Upper lobe of right lung (tissue), 1 donor: Measurements from ENCODE around the gene GHRH. TPM values are rescaled to one million over a fixed set of nuclear protein-coding genes. Genes with fewer than 3 reads are reported as not detected.
A peak's percentile ranks its signal among the peaks of the same experiment; 100 is the strongest.

Experiments
- ATAC-seq: fragments of 200-7000 bp; cut with Tn5 transposase; one replicate; pipeline ENCODE4 v1.9.1; 2020; ENCODE audit warnings: mild to moderate bottlenecking, moderate library complexity
- DNase-seq: peaks from one replicate; pipeline ENCODE4 v3.0.0-alpha.2; 2020
- H3K27ac ChIP-seq: fragments of 200-600 bp; one replicate; pipeline ENCODE4 v1.8.0; 2022
- H3K27me3 ChIP-seq: fragments of 200-600 bp; one replicate; pipeline ENCODE4 v1.8.0; 2022; ENCODE audit warnings: mild to moderate bottlenecking
- H3K36me3 ChIP-seq: fragments of 200-600 bp; one replicate; pipeline ENCODE4 v1.8.0; 2022
- H3K4me1 ChIP-seq: fragments of 200-600 bp; one replicate; pipeline ENCODE4 v1.8.0; 2022
- H3K4me3 ChIP-seq: fragments of 200-600 bp; one replicate; pipeline ENCODE4 v1.8.0; 2022; ENCODE audit warnings: mild to moderate bottlenecking
- H3K9me3 ChIP-seq: fragments of 200-600 bp; one replicate; pipeline ENCODE4 v1.8.0; 2022
- intact Hi-C: fragments of 100-400 bp; cut with DNase I; formaldehyde crosslinking; loops from one replicate; pipeline ENCODE4 v1.11.0; 2022
- total RNA-seq: library from RNA; stranded (reverse); fragmentation: NEBNext Ultra II Directional; extraction: Animal tissue kit (Norgen Biotek cat#: 25700); gene quantifications from one replicate; pipeline ENCODE4 v1.2.1, GENCODE V29; 2021
- TF ChIP-seq, protein P1 (sequence below): fragments of 200-600 bp; IDR thresholded peaks from one replicate; pipeline ENCODE4 v1.8.0; 2022; ENCODE audit warnings: antibody characterized with exemption
- donor health status: DM: no; HTN: yes; CAD: no; lungs with severe emphysema.

The GHRH gene
- total RNA-seq, 1 donor from 2014 or later, result not detected

DNA sequence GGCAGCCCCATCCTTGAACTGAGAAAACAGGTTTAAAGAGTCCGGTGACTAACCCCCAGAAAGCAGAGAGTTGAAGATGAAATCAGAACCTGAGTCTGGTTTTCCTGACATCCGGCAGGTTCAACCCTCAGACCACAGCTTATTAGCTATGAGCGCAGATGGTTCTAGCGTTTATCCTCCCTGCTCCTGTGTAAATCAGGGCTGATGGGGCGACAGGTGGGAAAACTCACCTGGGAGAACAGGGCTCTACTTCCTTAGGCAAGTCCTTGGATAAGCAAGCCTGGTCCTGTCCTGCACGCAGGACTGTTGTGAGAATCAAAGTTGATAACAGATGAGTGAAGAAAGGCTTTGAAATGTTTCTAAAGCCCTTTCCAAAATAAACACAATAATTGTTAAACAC lies 31.4 kb downstream of the GHRH start:
- H3K36me3 ChIP-seq, result peaks cover 100% of the 10 kb centered on the region
- ATAC-seq, result no peak
- no peaks in the 10 kb centered on the region for H3K27me3 ChIP-seq
- intact Hi-C loops, result no loop called here
- TF ChIP-seq, protein P1, sequence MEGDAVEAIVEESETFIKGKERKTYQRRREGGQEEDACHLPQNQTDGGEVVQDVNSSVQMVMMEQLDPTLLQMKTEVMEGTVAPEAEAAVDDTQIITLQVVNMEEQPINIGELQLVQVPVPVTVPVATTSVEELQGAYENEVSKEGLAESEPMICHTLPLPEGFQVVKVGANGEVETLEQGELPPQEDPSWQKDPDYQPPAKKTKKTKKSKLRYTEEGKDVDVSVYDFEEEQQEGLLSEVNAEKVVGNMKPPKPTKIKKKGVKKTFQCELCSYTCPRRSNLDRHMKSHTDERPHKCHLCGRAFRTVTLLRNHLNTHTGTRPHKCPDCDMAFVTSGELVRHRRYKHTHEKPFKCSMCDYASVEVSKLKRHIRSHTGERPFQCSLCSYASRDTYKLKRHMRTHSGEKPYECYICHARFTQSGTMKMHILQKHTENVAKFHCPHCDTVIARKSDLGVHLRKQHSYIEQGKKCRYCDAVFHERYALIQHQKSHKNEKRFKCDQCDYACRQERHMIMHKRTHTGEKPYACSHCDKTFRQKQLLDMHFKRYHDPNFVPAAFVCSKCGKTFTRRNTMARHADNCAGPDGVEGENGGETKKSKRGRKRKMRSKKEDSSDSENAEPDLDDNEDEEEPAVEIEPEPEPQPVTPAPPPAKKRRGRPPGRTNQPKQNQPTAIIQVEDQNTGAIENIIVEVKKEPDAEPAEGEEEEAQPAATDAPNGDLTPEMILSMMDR, result no peak
- H3K27ac ChIP-seq, result no peak overlapping the region
- H3K4me3 ChIP-seq, result no peak overlapping the region
- no peaks in the 10 kb centered on the region for H3K9me3 ChIP-seq
- no peak for DNase-seq
- peaks cover 4% of the 10 kb centered on the region for H3K4me1 ChIP-seq

DNA sequence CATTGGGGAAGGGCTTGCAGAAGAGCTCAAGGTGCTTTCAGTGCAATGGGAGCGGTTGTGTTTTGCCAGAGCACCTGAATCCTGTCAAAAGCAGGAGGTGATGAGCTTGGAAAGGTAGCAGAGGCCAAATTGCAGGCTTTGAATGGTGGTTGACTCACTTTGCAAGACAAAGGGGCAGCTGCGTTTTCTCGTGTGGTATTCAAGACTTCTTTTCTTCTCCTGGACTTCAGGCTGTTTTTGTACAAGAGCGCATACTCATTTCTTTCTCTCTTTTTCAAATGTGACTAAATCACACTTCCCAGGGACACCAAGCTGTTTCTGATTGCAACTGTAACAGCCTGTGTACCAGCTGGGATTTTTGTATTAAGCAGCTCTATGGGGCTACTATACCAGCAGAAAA lies 32.3 kb downstream of the GHRH start:
- Histone ChIP-seq H3K4me3 (no peak overlapping the region), H3K27me3 (no peaks in the 10 kb centered on the region), H3K36me3 (peaks cover 100% of the 10 kb centered on the region), H3K27ac (no peak overlapping the region), H3K4me1 (peaks cover 4% of the 10 kb centered on the region), H3K9me3 (no peaks in the 10 kb centered on the region)
- intact Hi-C loops, result no loop called here
- DNase-seq, result no peak
- TF ChIP-seq, protein P1, result no peak
- no peak for ATAC-seq

DNA sequence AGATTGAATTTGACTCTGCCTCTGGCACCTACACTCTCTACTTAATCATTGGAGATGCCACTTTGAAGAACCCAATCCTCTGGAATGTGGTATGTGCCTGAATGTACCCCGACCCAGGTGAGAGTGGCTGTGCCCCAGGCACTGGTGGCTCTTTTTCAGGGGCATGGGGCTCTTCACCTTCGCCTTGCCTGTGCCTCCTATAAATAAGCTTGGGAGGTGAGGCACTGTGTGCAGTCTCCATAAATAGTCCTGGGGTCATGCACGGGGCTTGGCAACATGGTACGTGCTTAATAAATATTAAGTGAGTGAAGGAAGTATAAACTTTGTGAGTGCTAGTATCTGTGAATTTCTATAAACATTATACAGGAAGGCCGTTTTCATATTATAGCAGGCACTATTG lies 33.0 kb downstream of the GHRH start:
- H3K9me3 ChIP-seq, result no peaks in the 10 kb centered on the region
- H3K4me1 ChIP-seq, result peaks cover 4% of the 10 kb centered on the region
- H3K27me3 ChIP-seq, result no peaks in the 10 kb centered on the region
- H3K36me3 ChIP-seq, result peaks cover 100% of the 10 kb centered on the region
- intact Hi-C loops, result no loop called here
- H3K27ac ChIP-seq, result no peak overlapping the region
- ATAC-seq (no peak), DNase-seq (no peak)
- no peak overlapping the region for H3K4me3 ChIP-seq
- TF ChIP-seq, protein P1, result no peak

DNA sequence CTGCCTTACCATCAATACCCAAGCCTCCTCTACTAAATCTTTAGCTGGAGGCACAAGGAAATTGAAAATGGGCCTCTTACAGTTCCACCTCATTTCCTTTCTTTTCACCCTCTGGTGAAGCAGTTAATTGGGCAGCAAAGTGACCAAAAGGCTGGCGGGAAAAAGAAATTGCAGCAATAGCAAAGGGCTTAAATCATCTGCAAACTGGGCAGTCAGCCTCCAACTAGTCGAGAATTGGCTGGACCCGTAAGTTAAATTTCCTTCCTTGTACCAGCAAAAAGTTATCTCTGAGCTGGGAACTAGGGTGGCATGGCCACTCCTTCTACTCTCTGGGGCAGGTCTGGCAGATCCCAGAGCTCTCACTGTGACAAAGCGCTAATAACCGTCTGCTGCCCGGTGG lies 33.5 kb downstream of the GHRH start:
- TF ChIP-seq, protein P1, result no peak
- DNase-seq, result no peak
- intact Hi-C loops, result no loop called here
- H3K9me3 ChIP-seq, result no peaks in the 10 kb centered on the region
- no peak overlapping the region for H3K27ac ChIP-seq
- H3K4me1 ChIP-seq, result peaks cover 4% of the 10 kb centered on the region
- no peak for ATAC-seq
- no peak overlapping the region for H3K4me3 ChIP-seq
- H3K27me3 ChIP-seq, result no peaks in the 10 kb centered on the region
- H3K36me3 ChIP-seq, result peaks cover 98% of the 10 kb centered on the region

DNA sequence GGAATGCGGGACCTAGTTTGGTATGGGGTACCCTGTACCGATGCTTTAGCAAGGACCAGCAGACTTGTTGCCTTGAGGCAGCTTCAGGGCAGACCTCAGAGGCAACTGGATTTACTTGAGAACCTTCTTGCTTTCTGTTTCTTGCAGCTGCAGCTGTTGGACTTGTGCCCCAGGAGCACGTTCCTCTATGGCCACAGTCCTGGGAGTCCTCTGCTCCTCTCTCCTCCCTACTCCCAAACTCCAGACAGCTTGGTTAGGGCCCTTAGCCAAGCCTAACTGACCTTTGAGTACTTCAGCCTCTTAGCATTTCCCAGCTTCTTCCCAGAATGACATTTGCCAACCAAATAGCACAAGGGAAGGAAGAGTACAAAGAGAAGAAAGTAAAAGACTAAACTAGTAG lies 34.7 kb downstream of the GHRH start:
- H3K27me3 ChIP-seq, result no peaks in the 10 kb centered on the region
- no peak overlapping the region for H3K4me3 ChIP-seq
- ATAC-seq (peak; percentile 47), DNase-seq (no peak)
- TF ChIP-seq, protein P1, result no peak
- intact Hi-C loops, result no loop called here
- H3K9me3 ChIP-seq, result no peaks in the 10 kb centered on the region
- peaks cover 4% of the 10 kb centered on the region for H3K4me1 ChIP-seq
- no peak overlapping the region for H3K27ac ChIP-seq
- H3K36me3 ChIP-seq, result peaks cover 97% of the 10 kb centered on the region

DNA sequence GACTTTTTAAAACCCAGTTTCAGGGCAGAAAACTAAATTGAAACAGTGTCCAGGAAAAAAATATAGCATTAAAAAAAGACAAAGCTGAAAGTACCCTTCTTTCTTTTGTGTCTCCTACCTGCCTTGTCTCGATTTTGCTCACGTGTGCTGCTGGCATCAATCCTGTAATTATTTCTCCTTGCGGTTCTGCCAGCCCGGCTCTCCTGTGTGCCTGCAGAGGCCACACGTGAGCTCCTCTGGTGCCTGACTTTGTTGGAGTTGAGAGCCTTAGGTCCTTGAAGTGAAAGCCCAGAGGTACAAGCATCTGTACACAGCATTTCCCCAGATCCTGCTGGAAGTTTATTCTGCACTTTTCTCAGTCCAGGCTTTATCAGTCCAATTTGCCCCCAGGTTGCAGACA lies 36.5 kb downstream of the GHRH start:
- Histone ChIP-seq H3K36me3 (peaks cover 93% of the 10 kb centered on the region), H3K4me1 (peaks cover 4% of the 10 kb centered on the region)

More for the DNA sequence above, 36.5 kb downstream of the GHRH start:
- intact Hi-C loops, result no loop called here
- TF ChIP-seq, protein P1, result no peak
- ATAC-seq, result no peak
- DNase-seq, result no peak
- no peaks in the 10 kb centered on the region for H3K27me3 ChIP-seq
- no peaks in the 10 kb centered on the region for H3K9me3 ChIP-seq
- H3K4me3 ChIP-seq, result no peak overlapping the region
- H3K27ac ChIP-seq, result no peak overlapping the region
